ENCODE data around the gene CACNA1I. TPM values are rescaled to one million over a fixed set of nuclear protein-coding genes. Genes with fewer than 3 reads are reported as not detected.
"Not testable (repeated sequence)": the region's sequence is repeated elsewhere in the genome, so short reads cannot be mapped to it uniquely, and the experiment has no call there.

Gene CACNA1I
- total RNA-seq, 1 donor from 2014 or later = not detected

DNA sequence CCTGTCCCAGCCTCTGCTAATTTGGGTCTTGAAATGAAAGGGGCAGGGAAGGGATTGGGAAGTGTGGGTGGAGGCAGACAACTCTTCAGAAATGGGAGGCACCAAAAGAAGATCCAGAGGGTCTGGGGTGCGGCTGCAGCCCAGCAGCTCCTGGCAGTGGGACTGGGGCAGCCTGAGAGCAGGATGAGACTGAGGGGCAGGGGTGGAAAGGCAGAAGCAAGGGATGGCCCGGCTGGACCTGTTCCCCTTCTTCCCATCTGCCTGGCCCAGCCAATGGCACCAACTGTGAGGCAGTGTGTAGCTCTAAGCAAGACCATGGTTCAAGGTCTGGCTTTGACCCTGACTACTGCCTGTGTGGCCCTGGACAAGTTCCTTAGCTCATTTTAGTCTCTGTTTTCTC is 162.6 kb downstream of the CACNA1I start:
- DNase-seq (ENCODE audit: low read depth) = no peak
- H3K27me3 ChIP-seq (ENCODE audit: control insufficient read depth, insufficient read depth, low read length) = peaks cover 5% of the 10 kb centered on the region
- TF ChIP-seq, protein P1, sequence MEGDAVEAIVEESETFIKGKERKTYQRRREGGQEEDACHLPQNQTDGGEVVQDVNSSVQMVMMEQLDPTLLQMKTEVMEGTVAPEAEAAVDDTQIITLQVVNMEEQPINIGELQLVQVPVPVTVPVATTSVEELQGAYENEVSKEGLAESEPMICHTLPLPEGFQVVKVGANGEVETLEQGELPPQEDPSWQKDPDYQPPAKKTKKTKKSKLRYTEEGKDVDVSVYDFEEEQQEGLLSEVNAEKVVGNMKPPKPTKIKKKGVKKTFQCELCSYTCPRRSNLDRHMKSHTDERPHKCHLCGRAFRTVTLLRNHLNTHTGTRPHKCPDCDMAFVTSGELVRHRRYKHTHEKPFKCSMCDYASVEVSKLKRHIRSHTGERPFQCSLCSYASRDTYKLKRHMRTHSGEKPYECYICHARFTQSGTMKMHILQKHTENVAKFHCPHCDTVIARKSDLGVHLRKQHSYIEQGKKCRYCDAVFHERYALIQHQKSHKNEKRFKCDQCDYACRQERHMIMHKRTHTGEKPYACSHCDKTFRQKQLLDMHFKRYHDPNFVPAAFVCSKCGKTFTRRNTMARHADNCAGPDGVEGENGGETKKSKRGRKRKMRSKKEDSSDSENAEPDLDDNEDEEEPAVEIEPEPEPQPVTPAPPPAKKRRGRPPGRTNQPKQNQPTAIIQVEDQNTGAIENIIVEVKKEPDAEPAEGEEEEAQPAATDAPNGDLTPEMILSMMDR (IDR thresholded peaks at IDR 0.05; ENCODE audit: insufficient read depth, low read length, severe bottlenecking) = no peak

DNA sequence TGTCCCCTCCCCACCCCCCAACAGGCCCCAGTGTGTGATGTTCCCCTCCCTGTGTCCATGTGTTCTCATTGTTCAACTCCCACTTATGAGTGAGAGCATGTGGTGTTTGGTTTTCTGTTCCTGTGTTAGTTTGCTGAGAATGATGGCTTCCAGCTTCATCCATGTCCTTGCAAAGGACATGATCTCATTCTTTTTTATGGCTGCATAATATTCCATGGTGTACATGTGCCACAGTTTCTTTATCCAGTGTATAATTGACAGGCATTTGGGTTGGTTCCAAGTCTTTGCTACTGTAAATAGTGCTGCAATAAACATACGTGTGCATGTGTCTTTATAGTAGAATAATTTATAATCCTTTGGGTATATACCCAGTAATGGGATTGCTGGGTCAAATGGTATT is 163.5 kb downstream of the CACNA1I start:
- not testable (repeated sequence) for H3K27me3 ChIP-seq (ENCODE audit: control insufficient read depth, insufficient read depth, low read length); H3K4me3 ChIP-seq (ENCODE audit: low read depth, low read length); DNase-seq (ENCODE audit: low read depth); FAIRE-seq; H3K36me3 ChIP-seq (ENCODE audit: control insufficient read depth, insufficient read depth, low read length)

More for the DNA sequence above, 162.6 kb downstream of the CACNA1I start:
- no peak for FAIRE-seq
- no peak overlapping the region for H3K4me3 ChIP-seq (ENCODE audit: low read depth, low read length)
- no peaks in the 10 kb centered on the region for H3K36me3 ChIP-seq (ENCODE audit: control insufficient read depth, insufficient read depth, low read length)

DNA sequence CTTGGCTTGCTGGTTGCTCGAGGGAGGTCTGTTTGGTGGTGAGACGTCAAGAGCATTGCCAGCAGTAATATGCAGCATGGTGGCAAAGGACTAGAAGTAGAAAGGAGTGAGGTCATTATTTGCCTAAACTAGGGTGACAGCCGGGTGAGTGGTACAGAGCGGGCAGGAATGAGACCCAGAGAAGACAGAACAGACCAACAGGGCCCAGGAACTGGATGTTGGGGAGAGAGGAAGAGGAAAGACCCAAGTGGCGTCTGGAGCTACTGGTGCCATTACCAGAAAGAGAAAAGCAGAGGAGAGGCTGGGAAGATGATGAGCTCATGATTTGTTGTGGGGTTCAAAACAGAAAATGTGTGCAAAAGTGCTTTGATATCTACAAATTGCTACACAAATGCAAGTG is 164.3 kb downstream of the CACNA1I start:
- H3K36me3 ChIP-seq (ENCODE audit: control insufficient read depth, insufficient read depth, low read length) = no peaks in the 10 kb centered on the region
- H3K27me3 ChIP-seq (ENCODE audit: control insufficient read depth, insufficient read depth, low read length) = peaks cover 5% of the 10 kb centered on the region
- H3K4me3 ChIP-seq (ENCODE audit: low read depth, low read length) = no peak overlapping the region
- no peak for FAIRE-seq
- DNase-seq (ENCODE audit: low read depth) = no peak
- TF ChIP-seq, protein P1 (IDR thresholded peaks at IDR 0.05; ENCODE audit: insufficient read depth, low read length, severe bottlenecking) = no peak

DNA sequence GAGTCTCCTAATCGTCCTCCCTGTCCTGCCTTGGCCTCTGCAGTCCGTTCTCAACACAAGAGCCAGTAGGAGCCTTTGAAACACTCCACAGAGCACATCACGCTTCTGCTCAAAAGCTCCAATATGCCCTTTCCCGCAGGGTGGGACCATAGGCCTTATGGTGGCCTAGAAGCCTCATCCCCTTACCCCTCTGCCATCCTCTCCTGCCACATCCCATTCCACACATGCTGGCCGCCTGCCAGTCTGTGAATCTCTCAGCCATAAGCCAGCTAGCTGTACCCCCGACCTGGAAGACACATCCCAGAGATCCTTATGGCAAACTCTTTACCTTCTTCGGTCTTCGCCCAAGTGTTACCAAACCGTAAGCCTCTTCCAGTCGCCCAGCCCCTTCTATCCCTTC is 165.2 kb downstream of the CACNA1I start:
- TF ChIP-seq, protein P1 (IDR thresholded peaks at IDR 0.05; ENCODE audit: insufficient read depth, low read length, severe bottlenecking) = no peak
- DNase-seq (ENCODE audit: low read depth) = no peak
- H3K27me3 ChIP-seq (ENCODE audit: control insufficient read depth, insufficient read depth, low read length) = peaks cover 5% of the 10 kb centered on the region
- FAIRE-seq = no peak
- no peaks in the 10 kb centered on the region for H3K36me3 ChIP-seq (ENCODE audit: control insufficient read depth, insufficient read depth, low read length)
- H3K4me3 ChIP-seq (ENCODE audit: low read depth, low read length) = no peak overlapping the region

GRCh38 chr22:39738746-39739145 is 168.2 kb downstream of the CACNA1I start:
- Histone ChIP-seq H3K27me3 (ENCODE audit: control insufficient read depth, insufficient read depth, low read length) (peaks cover 2% of the 10 kb centered on the region), H3K4me3 (ENCODE audit: low read depth, low read length) (no peak overlapping the region), H3K36me3 (ENCODE audit: control insufficient read depth, insufficient read depth, low read length) (no peaks in the 10 kb centered on the region)
- TF ChIP-seq, protein P1 (IDR thresholded peaks at IDR 0.05; ENCODE audit: insufficient read depth, low read length, severe bottlenecking) = no peak
- DNase-seq (ENCODE audit: low read depth) (peak; percentile 13), FAIRE-seq (no peak)

Other genes starting within 250 kb of the CACNA1I start
- 0.26 and 2.0 TPM in 2 replicates for gene SYNGR1, start 220.8 kb upstream of the CACNA1I start, total RNA-seq
- 7.9 and 8.2 TPM in 2 replicates for gene TAB1, start 171.0 kb upstream of the CACNA1I start, total RNA-seq
- gene MGAT3, start 113.7 kb upstream of the CACNA1I start, total RNA-seq = 0.13 and 0.53 TPM in 2 replicates
- 23.7 and 25.6 TPM in 2 replicates for gene MIEF1, start 68.5 kb upstream of the CACNA1I start, total RNA-seq
- 410 and 516 TPM in 2 replicates for gene ATF4, start 50.2 kb upstream of the CACNA1I start, total RNA-seq
- gene RPS19BP1, start 38.0 kb upstream of the CACNA1I start, total RNA-seq = 55.2 and 72.1 TPM in 2 replicates